ENCODE data around the gene NDUFB11. TPM values are rescaled to one million over a fixed set of nuclear protein-coding genes. Genes with fewer than 3 reads are reported as not detected.

Gene NDUFB11
- total RNA-seq, 1 experiment from 2014 or later, result 258 TPM

DNA sequence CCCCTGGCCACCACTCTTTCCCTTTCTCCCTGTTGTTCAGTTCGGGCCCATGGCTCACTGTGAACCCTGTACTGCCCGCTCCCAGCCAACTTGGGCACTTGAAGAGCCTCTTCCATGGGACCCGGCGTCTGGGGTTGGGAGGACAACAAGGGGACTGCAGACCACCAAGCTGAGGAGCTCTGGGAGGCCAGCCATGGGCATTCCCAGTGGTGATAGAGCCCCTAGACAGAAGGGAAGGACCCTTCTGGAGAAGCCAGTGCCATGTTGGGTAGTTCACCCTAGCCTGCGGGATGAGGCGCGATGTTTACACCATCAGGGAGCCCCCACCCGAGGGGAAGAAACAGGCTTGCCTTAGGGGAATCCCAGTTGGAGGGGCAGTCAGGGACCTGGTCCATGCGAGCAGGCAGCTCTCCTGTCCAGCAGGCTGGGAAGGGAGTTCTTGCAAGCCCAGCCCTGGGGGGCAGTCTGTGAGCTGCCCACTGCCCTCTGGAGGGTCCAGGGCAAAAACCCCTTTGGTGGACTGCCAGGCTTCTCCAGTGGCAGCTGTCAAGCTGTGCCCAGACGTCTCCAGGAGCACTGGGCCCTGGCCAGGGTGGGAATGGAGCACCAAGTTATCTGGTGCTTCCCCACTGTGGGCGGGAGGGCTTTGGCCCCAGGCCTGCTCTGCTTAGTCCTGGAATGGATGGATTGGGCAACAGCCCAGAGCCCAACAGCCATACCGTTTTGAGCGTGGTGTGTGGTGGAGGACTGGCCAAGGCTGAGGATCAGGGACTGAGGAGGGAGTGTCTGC is 25.4 kb upstream of the NDUFB11 start:
- Histone ChIP-seq H3K79me2 (ENCODE audit: low read length) (peaks cover 15% of the 10 kb centered on the region), H3K4me3 (ENCODE audit: low read length) (no peak overlapping the region), H2AFZ (ENCODE audit: low read length) (no peak overlapping the region), H4K20me1 (ENCODE audit: low read length) (no peaks in the 10 kb centered on the region), H3K9ac (ENCODE audit: low read length) (no peak overlapping the region), H3K4me2 (ENCODE audit: low read length) (no peak overlapping the region), H3K9me2 (replicated peaks; ENCODE audit: low read length) (no peaks in the 10 kb centered on the region), H3K27me3 (ENCODE audit: low read length) (no peaks in the 10 kb centered on the region), H3K4me1 (ENCODE audit: insufficient read depth, low read length) (no peaks in the 10 kb centered on the region), H3K9me3 (ENCODE audit: low read length) (no peaks in the 10 kb centered on the region), H3K36me3 (ENCODE audit: low read depth, low read length) (no peaks in the 10 kb centered on the region; the same call in 1 of the 2 replicates), H3K27ac (ENCODE audit: low read length) (no peak overlapping the region), H3F3A (ENCODE audit: low read length, unreplicated experiment) (no peaks in the 10 kb centered on the region)
- intact Hi-C loops (cut with micrococcal nuclease), result no loop called here
- ATAC-seq (no peak), DNase-seq (no peak)
- ChIA-PET CTCF (no interaction called here), POLR2A (ENCODE audit: unreplicated experiment) (interaction anchor here (0.6 kb wide), 1 partner anchor 25 kb away, joined by 3 read pairs; the partner anchor contains the start of gene NDUFB11)
- BruUV-seq (replicated peaks), result no TSS peak
- TF ChIP-seq EZH2 (IDR thresholded peaks at IDR 0.05; ENCODE audit: low read length, unreplicated experiment), result no peak
- TF ChIP-seq, protein P1, sequence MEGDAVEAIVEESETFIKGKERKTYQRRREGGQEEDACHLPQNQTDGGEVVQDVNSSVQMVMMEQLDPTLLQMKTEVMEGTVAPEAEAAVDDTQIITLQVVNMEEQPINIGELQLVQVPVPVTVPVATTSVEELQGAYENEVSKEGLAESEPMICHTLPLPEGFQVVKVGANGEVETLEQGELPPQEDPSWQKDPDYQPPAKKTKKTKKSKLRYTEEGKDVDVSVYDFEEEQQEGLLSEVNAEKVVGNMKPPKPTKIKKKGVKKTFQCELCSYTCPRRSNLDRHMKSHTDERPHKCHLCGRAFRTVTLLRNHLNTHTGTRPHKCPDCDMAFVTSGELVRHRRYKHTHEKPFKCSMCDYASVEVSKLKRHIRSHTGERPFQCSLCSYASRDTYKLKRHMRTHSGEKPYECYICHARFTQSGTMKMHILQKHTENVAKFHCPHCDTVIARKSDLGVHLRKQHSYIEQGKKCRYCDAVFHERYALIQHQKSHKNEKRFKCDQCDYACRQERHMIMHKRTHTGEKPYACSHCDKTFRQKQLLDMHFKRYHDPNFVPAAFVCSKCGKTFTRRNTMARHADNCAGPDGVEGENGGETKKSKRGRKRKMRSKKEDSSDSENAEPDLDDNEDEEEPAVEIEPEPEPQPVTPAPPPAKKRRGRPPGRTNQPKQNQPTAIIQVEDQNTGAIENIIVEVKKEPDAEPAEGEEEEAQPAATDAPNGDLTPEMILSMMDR (conservative IDR thresholded peaks at IDR 0.05; ENCODE audit: low read depth, low read length), result no peak
- no peak for TF ChIP-seq EZH2phosphoT487 (IDR thresholded peaks at IDR 0.05; ENCODE audit: borderline replicate concordance, low read length)

DNA sequence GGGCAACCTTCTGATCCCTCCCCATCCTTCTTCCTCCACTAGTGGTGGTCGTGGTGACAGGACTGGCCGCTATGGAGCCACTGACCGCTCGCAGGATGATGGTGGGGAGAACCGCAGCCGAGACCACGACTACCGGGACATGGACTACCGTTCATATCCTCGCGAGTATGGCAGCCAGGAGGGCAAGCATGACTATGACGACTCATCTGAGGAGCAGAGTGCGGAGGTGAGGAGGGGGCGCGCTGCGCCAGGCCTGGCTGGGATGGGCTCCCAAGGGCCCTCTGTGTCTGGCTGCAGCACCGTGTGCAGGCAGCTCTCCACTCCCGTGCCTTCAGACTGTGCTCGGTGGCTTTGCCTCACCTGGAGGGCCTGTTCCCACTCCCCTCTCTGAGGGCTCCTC is 24.8 kb upstream of the NDUFB11 start:
- ATAC-seq, result no peak
- Histone ChIP-seq H3K9me2 (replicated peaks; ENCODE audit: low read length) (no peaks in the 10 kb centered on the region), H3K4me3 (ENCODE audit: low read length) (no peak overlapping the region), H3K27me3 (ENCODE audit: low read length) (no peaks in the 10 kb centered on the region), H3K79me2 (ENCODE audit: low read length) (peaks cover 22% of the 10 kb centered on the region), H3F3A (ENCODE audit: low read length, unreplicated experiment) (no peaks in the 10 kb centered on the region), H4K20me1 (ENCODE audit: low read length) (no peaks in the 10 kb centered on the region), H3K9me3 (ENCODE audit: low read length) (no peaks in the 10 kb centered on the region), H2AFZ (ENCODE audit: low read length) (no peak overlapping the region), H3K9ac (ENCODE audit: low read length) (no peak overlapping the region), H3K4me1 (ENCODE audit: insufficient read depth, low read length) (no peaks in the 10 kb centered on the region), H3K36me3 (ENCODE audit: low read depth, low read length) (no peaks in the 10 kb centered on the region; the same call in 1 of the 2 replicates), H3K27ac (ENCODE audit: low read length) (no peak overlapping the region), H3K4me2 (ENCODE audit: low read length) (no peak overlapping the region)
- TF ChIP-seq, protein P1 (conservative IDR thresholded peaks at IDR 0.05; ENCODE audit: low read depth, low read length), result no peak
- no peak for TF ChIP-seq EZH2 (IDR thresholded peaks at IDR 0.05; ENCODE audit: low read length, unreplicated experiment)
- no peak for TF ChIP-seq EZH2phosphoT487 (IDR thresholded peaks at IDR 0.05; ENCODE audit: borderline replicate concordance, low read length)
- DNase-seq, result no peak
- ChIA-PET CTCF (no interaction called here), POLR2A (ENCODE audit: unreplicated experiment) (no interaction called here)
- intact Hi-C loops (cut with micrococcal nuclease), result no loop called here
- no TSS peak for BruUV-seq (replicated peaks)

DNA sequence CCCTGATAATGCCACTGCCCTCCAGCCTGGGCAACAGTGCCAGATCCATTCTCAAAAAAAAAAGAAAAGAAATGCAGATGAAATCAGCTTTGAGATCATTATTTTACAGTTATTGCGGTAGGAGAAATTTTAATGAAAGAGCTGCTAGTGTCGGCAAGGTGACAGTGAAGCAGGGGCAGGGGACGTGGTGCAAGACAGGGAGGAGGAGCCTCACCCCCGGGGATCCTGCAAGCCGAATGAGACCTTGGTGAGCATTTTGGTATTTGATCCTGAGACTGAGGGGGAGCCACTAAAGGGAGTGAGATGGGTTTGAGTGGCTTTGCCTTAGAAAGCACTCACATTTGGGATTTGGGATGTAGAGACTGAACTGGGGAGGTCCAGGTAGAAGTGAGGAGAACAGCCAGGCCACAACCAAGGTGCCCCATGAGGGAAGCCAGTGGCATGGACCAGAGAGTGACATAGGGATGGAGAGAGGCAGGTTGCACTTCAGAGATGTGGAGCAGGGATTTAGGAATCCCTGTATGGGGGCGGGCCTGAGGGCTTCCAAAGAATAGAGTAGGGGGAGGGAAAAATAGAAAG is 24.1 kb upstream of the NDUFB11 start:
- Histone ChIP-seq H4K20me1 (ENCODE audit: low read length) (no peaks in the 10 kb centered on the region), H3K9me3 (ENCODE audit: low read length) (no peaks in the 10 kb centered on the region), H3K27me3 (ENCODE audit: low read length) (no peaks in the 10 kb centered on the region), H3K27ac (ENCODE audit: low read length) (no peak overlapping the region), H3K4me3 (ENCODE audit: low read length) (no peak overlapping the region), H3F3A (ENCODE audit: low read length, unreplicated experiment) (no peaks in the 10 kb centered on the region), H3K36me3 (ENCODE audit: low read depth, low read length) (no peaks in the 10 kb centered on the region; the same call in 1 of the 2 replicates), H3K4me1 (ENCODE audit: insufficient read depth, low read length) (no peaks in the 10 kb centered on the region), H3K9me2 (replicated peaks; ENCODE audit: low read length) (no peaks in the 10 kb centered on the region), H3K79me2 (ENCODE audit: low read length) (peaks cover 25% of the 10 kb centered on the region), H3K9ac (ENCODE audit: low read length) (no peak overlapping the region), H2AFZ (ENCODE audit: low read length) (no peak overlapping the region), H3K4me2 (ENCODE audit: low read length) (no peak overlapping the region)
- BruUV-seq (replicated peaks), result no TSS peak
- intact Hi-C loops (cut with micrococcal nuclease), result no loop called here
- TF ChIP-seq EZH2phosphoT487 (IDR thresholded peaks at IDR 0.05; ENCODE audit: borderline replicate concordance, low read length) (no peak), EZH2 (IDR thresholded peaks at IDR 0.05; ENCODE audit: low read length, unreplicated experiment) (no peak)
- TF ChIP-seq, protein P1 (conservative IDR thresholded peaks at IDR 0.05; ENCODE audit: low read depth, low read length), result no peak
- POLR2A ChIA-PET (ENCODE audit: unreplicated experiment), result no interaction called here
- DNase-seq (no peak), ATAC-seq (no peak)
- CTCF ChIA-PET, result no interaction called here

All from PC-3 (cell line).